Caco-2 (cell line): ENCODE results near the gene ITM2C. TPM values are rescaled to one million over a fixed set of nuclear protein-coding genes. Genes with fewer than 3 reads are reported as not detected.

Source experiments
- BruUV-seq: library from RNA; stranded (reverse); fragments of 400-500 nt; replicated peaks from 2 replicates; lab custom pipeline; 2021; lab: Mats Ljungman, UMichigan
- CTCF ChIA-PET: fragments of 300-600 bp; sonication (Branson Sonifier 250); formaldehyde crosslinking; loops from one replicate; lab custom pipeline; 2022; ENCODE audit warnings: antibody characterized with exemption; lab: Charles Lee
- POLR2A ChIA-PET: fragments of 300-600 bp; sonication (Branson Sonifier 250); formaldehyde crosslinking; loops from one replicate; lab custom pipeline; 2022; ENCODE audit warnings: antibody characterized with exemption; lab: Charles Lee
- DNase-seq, 2 experiments: peaks; one replicate each; pipeline versions ENCODE4 v3.0.0 to v3.0.0-alpha.2; 2020 to 2022
- H3K27me3 ChIP-seq: replicated peaks from 2 replicates; pipeline ENCODE4 v1.6.0; 2011; ENCODE audit warnings: low read length; ENCODE audit not compliant: control insufficient read depth, insufficient read depth
- H3K36me3 ChIP-seq: 2 replicates; pipeline ENCODE4 v1.5.1; 2011; ENCODE audit warnings: low read length; ENCODE audit not compliant: control insufficient read depth, insufficient read depth
- H3K4me1 ChIP-seq: fragments of 250-450 bp; sonication (Bioruptor Pico); 2 replicates; pipeline ENCODE4 v1.5.1; 2020; ENCODE audit warnings: mild to moderate bottlenecking
- H3K4me3 ChIP-seq: 2 replicates; pipeline ENCODE4 v1.5.1; 2011; ENCODE audit warnings: low read depth, mild to moderate bottlenecking, control low read depth, low read length
- H3K9me3 ChIP-seq: fragments of 250-450 bp; sonication (Bioruptor Pico); 2 replicates; pipeline ENCODE4 v1.5.1; 2020; ENCODE audit warnings: mild to moderate bottlenecking, moderate library complexity
- H3K27ac Mint-ChIP-seq: one replicate; pipeline ENCODE4 v1.8.0; 2022; ENCODE audit warnings: mixed read lengths; ENCODE audit not compliant: unreplicated experiment
- H3K27me3 Mint-ChIP-seq: one replicate; pipeline ENCODE4 v1.8.0; 2022; ENCODE audit warnings: mixed read lengths; ENCODE audit not compliant: insufficient read depth, unreplicated experiment
- H3K36me3 Mint-ChIP-seq: one replicate; pipeline ENCODE4 v1.8.0; 2022; ENCODE audit warnings: mild to moderate bottlenecking, mixed read lengths; ENCODE audit not compliant: insufficient read depth, unreplicated experiment
- H3K4me1 Mint-ChIP-seq: one replicate; pipeline ENCODE4 v1.8.0; 2022; ENCODE audit warnings: low read depth, mixed read lengths; ENCODE audit not compliant: unreplicated experiment
- H3K4me3 Mint-ChIP-seq: one replicate; pipeline ENCODE4 v1.8.0; 2022; ENCODE audit warnings: mild to moderate bottlenecking, moderate library complexity, mixed read lengths; ENCODE audit not compliant: unreplicated experiment
- H3K9me3 Mint-ChIP-seq: one replicate; pipeline ENCODE4 v1.8.0; 2022; ENCODE audit warnings: mixed read lengths; ENCODE audit not compliant: unreplicated experiment
- CTCF ChIP-seq, 2 experiments: fragments of 200-600 bp in 1 of 2; IDR thresholded peaks; 1 replicate in 1 of 2; 2 replicates in 1 of 2; pipeline versions ENCODE4 v1.5.1 to v1.8.0; 2011 to 2022; ENCODE audit warnings: antibody characterized with exemption in 1 of 2, control low read depth in 1 of 2, inconsistent platforms in 1 of 2, low read depth in 1 of 2, low read length in 1 of 2, mild to moderate bottlenecking in 1 of 2, moderate library complexity in 1 of 2; ENCODE audit not compliant: insufficient read depth in 1 of 2, severe bottlenecking in 1 of 2, unreplicated experiment in 1 of 2
- intact Hi-C: fragments of 100-400 bp; cut with micrococcal nuclease; formaldehyde crosslinking; loops from one replicate; pipeline ENCODE4 v1.10.0; 2022; ENCODE audit not compliant: unreplicated experiment
- total RNA-seq: library from RNA; stranded (reverse); gene quantifications from 2 replicates; pipeline ENCODE4 v1.2.3, GENCODE V29; 2022

ITM2C gene
- total RNA-seq, 1 experiment from 2014 or later, result 136 TPM

GRCh38 chr2:230840301-230840700 lies 24.4 kb upstream of the ITM2C start:
- H3K27ac Mint-ChIP-seq, result no peak overlapping the region
- H3K27me3 Mint-ChIP-seq, result no peaks in the 10 kb centered on the region
- no peaks in the 10 kb centered on the region for H3K36me3 ChIP-seq

GRCh38 chr2:230842473-230842872 lies 22.3 kb upstream of the ITM2C start:
- ChIA-PET CTCF (no interaction called here), POLR2A (no interaction called here)
- Mint-ChIP-seq H3K4me3 (no peak overlapping the region), H3K27ac (no peak overlapping the region), H3K27me3 (no peaks in the 10 kb centered on the region), H3K9me3 (peaks cover 12% of the 10 kb centered on the region), H3K36me3 (no peaks in the 10 kb centered on the region), H3K4me1 (no peaks in the 10 kb centered on the region)
- no peak for DNase-seq
- intact Hi-C loops, result no loop called here
- no peaks in the 10 kb centered on the region for H3K36me3 ChIP-seq
- TF ChIP-seq CTCF (IDR thresholded peaks at IDR 0.05; ENCODE audit: insufficient read depth in 1 of 2, low read depth in 1 of 2, low read length in 1 of 2, severe bottlenecking in 1 of 2, unreplicated experiment in 1 of 2), result no peak
- H3K4me1 ChIP-seq, result no peaks in the 10 kb centered on the region
- H3K27me3 ChIP-seq, result no peaks in the 10 kb centered on the region
- no peak overlapping the region for H3K4me3 ChIP-seq
- BruUV-seq, result no TSS peak
- no peaks in the 10 kb centered on the region for H3K9me3 ChIP-seq

More at GRCh38 chr2:230840301-230840700, 24.4 kb upstream of the ITM2C start:
- Mint-ChIP-seq H3K4me1 (no peaks in the 10 kb centered on the region), H3K9me3 (peaks cover 12% of the 10 kb centered on the region), H3K36me3 (no peaks in the 10 kb centered on the region), H3K4me3 (no peak overlapping the region)
- no peak for DNase-seq
- Histone ChIP-seq H3K4me1 (no peaks in the 10 kb centered on the region), H3K9me3 (no peaks in the 10 kb centered on the region), H3K4me3 (no peak overlapping the region), H3K27me3 (no peaks in the 10 kb centered on the region)
- intact Hi-C loops, result no loop called here
- no TSS peak for BruUV-seq
- CTCF ChIA-PET, result no interaction called here
- no peak for TF ChIP-seq CTCF (IDR thresholded peaks at IDR 0.05; ENCODE audit: insufficient read depth in 1 of 2, low read depth in 1 of 2, low read length in 1 of 2, severe bottlenecking in 1 of 2, unreplicated experiment in 1 of 2)
- POLR2A ChIA-PET, result no interaction called here

- no TSS peak for BruUV-seq
- no peaks in the 10 kb centered on the region for H3K36me3 Mint-ChIP-seq
- intact Hi-C loops, result no loop called here
- no peak overlapping the region for H3K27ac Mint-ChIP-seq
- H3K9me3 Mint-ChIP-seq, result peaks cover 12% of the 10 kb centered on the region
- no peak overlapping the region for H3K4me3 Mint-ChIP-seq
- H3K4me1 Mint-ChIP-seq, result no peaks in the 10 kb centered on the region
- POLR2A ChIA-PET, result no interaction called here
- no peak for TF ChIP-seq CTCF (IDR thresholded peaks at IDR 0.05; ENCODE audit: insufficient read depth in 1 of 2, low read depth in 1 of 2, low read length in 1 of 2, severe bottlenecking in 1 of 2, unreplicated experiment in 1 of 2)
- Histone ChIP-seq H3K27me3 (no peaks in the 10 kb centered on the region), H3K36me3 (no peaks in the 10 kb centered on the region), H3K4me1 (no peaks in the 10 kb centered on the region), H3K9me3 (no peaks in the 10 kb centered on the region), H3K4me3 (no peak overlapping the region)
- CTCF ChIA-PET, result no interaction called here
- DNase-seq, result no peak
- H3K27me3 Mint-ChIP-seq, result no peaks in the 10 kb centered on the region
Observed at GRCh38 chr2:230843132-230843531, 21.6 kb upstream of the ITM2C start.
